GM18499 (cell line): ENCODE results near the gene GLUD1.
"Not testable (repeated sequence)": the region's sequence is repeated elsewhere in the genome, so short reads cannot be mapped to it uniquely, and the experiment has no call there.

ENCODE experiments used
- ATAC-seq: cut with Tn5 transposase; IDR thresholded peaks from one replicate; pipeline ENCODE4 v1.9.1; 2021; ENCODE audit warnings: moderate number of reproducible peaks; ENCODE audit not compliant: insufficient read depth, unreplicated experiment

The GLUD1 gene

DNA sequence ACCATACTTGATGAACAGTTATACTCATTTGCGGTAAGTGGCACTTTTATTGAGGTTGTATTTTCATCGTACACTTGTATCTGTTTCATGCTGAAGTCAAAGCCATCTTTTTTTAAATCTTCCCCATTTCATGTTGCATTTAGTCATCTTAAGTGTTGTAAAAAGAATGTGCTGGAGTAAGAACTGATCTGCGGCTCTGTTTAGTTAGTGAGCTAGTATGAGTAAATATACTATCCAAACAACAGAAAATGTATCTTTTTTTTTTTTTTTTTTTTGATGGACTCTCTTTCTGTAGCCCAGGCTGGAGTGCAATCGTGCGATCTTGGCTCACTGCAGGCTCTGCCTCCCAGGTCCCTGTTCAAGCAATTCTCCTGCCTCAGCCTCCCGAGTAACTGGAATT lies 87.0 kb downstream of the GLUD1 start:
- not testable (repeated sequence) for ATAC-seq

DNA sequence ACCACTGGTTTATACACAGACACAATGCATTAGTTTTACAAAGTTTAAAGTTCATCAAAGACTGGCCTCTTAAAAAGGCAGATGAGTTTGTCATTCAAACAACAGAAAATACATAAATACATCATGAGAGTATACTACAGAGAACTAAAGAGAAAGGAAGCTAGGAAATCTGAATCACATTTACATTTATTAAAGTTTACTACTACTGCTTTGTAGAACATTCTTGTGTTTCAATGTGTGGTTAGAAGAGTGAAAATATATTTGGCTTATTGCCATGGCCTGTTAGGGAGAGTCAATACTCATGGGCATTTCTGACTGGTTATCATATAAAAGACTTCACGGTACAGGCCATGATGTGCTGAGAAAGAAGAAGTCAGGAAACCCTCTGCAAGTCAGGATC lies 87.5 kb downstream of the GLUD1 start:
- ATAC-seq = not testable (repeated sequence)

DNA sequence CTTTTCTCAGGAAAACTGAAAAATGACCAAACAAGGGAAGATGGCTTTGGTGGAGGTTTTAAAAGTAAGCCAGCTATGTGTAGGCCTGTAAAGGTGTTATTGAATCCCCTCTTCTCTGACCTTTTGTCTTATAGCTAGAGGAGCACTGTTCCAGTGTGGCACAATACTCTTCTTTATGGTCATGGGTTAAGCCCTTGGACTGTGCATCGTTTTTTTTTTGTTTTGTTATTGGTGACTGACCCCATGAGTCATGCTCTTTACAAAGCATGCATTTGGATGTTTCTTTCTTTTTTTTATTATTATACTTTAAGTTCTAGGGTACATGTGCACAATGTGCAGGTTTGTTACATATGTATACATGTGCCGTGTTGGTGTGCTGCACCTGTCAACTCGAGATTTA lies 94.2 kb downstream of the GLUD1 start:
- ATAC-seq = no peak
